ENCODE results near the gene MYO7B. TPM values are rescaled to one million over a fixed set of nuclear protein-coding genes. Genes with fewer than 3 reads are reported as not detected.

The MYO7B gene
- total RNA-seq, 2 donors from 2014 or later: not detected

DNA sequence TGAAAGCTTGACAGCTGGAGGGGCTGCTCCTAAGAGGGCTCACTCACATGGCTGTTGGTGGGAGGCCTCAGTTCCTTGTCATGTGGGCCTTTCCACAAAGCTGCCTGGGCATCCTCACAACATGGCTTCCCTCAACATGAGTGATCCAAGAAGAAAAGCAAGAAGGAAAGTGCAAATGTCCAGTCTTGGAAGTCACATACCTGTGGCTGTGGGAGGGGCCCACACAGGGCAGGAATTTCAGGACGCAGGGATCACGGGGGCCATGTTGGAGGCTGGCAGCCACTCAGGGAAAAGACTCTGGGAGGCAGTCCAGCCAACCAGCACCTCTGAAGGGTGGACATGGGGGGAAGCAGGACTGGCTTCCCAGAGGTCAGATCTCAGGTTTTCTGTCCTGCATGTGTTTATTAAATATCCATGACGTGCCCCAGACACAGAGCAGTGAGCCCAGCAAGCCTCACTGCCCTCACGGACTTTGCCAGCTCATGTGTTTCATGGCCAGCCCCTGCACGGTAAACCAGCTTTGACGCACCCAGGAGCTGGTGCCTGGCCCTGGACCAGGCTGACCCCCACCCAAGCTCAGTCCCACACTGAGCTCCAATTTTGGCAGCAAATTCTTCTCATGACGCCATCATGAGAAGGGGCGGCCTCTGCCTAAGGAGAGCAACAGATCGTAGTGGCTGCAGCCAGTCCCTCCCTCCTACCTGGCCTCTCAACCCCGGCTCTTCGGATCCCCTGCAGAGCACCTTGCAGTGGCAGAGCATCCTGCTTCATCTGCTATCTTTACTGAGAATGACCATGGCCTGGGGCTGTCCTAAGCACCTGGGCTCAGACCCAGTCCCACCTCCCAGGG is 75.8 kb downstream of the MYO7B start:
- no peak for ATAC-seq
- Mint-ChIP-seq H3K4me3 (no peak overlapping the region), H3K36me3 (no peaks in the 10 kb centered on the region)

GRCh38 chr2:127612111-127612822 is 76.8 kb downstream of the MYO7B start:
- no peaks in the 10 kb centered on the region for H3K9me3 Mint-ChIP-seq
- H3K4me3 Mint-ChIP-seq: no peak overlapping the region
- no peaks in the 10 kb centered on the region for H3K36me3 Mint-ChIP-seq
- no peak for ATAC-seq
- H3K4me1 Mint-ChIP-seq (ENCODE audit: low read depth in 2 of 2): peaks cover 0 to 5% of the 10 kb centered on the region in 2 donors
- H3K27me3 Mint-ChIP-seq: peaks cover 16 to 34% of the 10 kb centered on the region in 2 donors
- no peak overlapping the region for H3K27ac Mint-ChIP-seq
- DNase-seq (ENCODE audit: low spot score): no peak

More for the DNA sequence above, 75.8 kb downstream of the MYO7B start:
- no peaks in the 10 kb centered on the region for H3K9me3 Mint-ChIP-seq
- H3K4me1 Mint-ChIP-seq (ENCODE audit: low read depth in 2 of 2): peaks cover 0 to 5% of the 10 kb centered on the region in 2 donors
- DNase-seq (ENCODE audit: low spot score): no peak
- no peak overlapping the region for H3K27ac Mint-ChIP-seq
- peaks cover 12 to 24% of the 10 kb centered on the region in 2 donors for H3K27me3 Mint-ChIP-seq

DNA sequence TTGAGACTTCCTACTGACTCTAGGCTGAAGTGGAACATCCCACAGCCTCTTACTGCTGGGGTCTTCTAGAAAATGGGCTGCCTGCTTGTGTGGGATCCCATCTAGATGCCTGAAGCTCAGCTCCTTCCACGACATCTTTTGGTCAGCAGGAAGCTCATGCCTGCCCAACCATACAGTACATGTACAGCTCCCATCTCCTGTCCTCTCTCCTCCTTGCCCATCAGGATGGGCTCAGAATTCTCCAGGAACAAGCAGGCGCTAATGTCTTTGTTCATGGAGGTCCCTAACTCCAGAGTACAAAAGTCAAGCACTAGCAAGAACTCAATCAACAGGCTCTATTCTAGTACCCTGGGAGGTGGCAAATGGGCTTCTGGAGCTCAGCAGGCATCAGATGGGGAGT is 78.8 kb downstream of the MYO7B start:
- H3K36me3 Mint-ChIP-seq: no peaks in the 10 kb centered on the region
- H3K27me3 Mint-ChIP-seq: peaks cover 22 to 42% of the 10 kb centered on the region in 2 donors
- H3K27ac Mint-ChIP-seq: no peak overlapping the region
- no peaks in the 10 kb centered on the region for H3K9me3 Mint-ChIP-seq
- peak; percentile 0 for DNase-seq (ENCODE audit: low spot score)
- ATAC-seq: no peak
- peaks cover 0 to 5% of the 10 kb centered on the region in 2 donors for H3K4me1 Mint-ChIP-seq (ENCODE audit: low read depth in 2 of 2)
- no peak overlapping the region for H3K4me3 Mint-ChIP-seq

GRCh38 chr2:127614731-127615130 is 79.2 kb downstream of the MYO7B start:
- H3K27ac Mint-ChIP-seq: no peak overlapping the region
- peak; percentile 2 for DNase-seq (ENCODE audit: low spot score)
- no peak for ATAC-seq
- peaks cover 0 to 5% of the 10 kb centered on the region in 2 donors for H3K4me1 Mint-ChIP-seq (ENCODE audit: low read depth in 2 of 2)
- peaks cover 25 to 42% of the 10 kb centered on the region in 2 donors for H3K27me3 Mint-ChIP-seq
- H3K9me3 Mint-ChIP-seq: no peaks in the 10 kb centered on the region
- H3K4me3 Mint-ChIP-seq: no peak overlapping the region
- H3K36me3 Mint-ChIP-seq: no peaks in the 10 kb centered on the region

- Mint-ChIP-seq H3K4me3 (no peak overlapping the region), H3K36me3 (no peaks in the 10 kb centered on the region), H3K27me3 (peaks cover 25 to 42% of the 10 kb centered on the region in 2 donors), H3K4me1 (ENCODE audit: low read depth in 2 of 2) (peaks cover 0 to 5% of the 10 kb centered on the region in 2 donors), H3K9me3 (no peaks in the 10 kb centered on the region), H3K27ac (no peak overlapping the region)
- ATAC-seq: no peak
- peak; percentile 54 for DNase-seq (ENCODE audit: low spot score)
These were observed 80.2 kb downstream of the MYO7B start for GRCh38 chr2:127615511-127616166.

GRCh38 chr2:127618551-127619202 is 83.2 kb downstream of the MYO7B start:
- ATAC-seq: no peak
- Mint-ChIP-seq H3K27me3 (peaks cover 28 to 35% of the 10 kb centered on the region in 2 donors), H3K27ac (no peak overlapping the region), H3K4me3 (no peak overlapping the region), H3K4me1 (ENCODE audit: low read depth in 2 of 2) (peaks cover 0 to 8% of the 10 kb centered on the region in 2 donors), H3K36me3 (no peaks in the 10 kb centered on the region), H3K9me3 (no peaks in the 10 kb centered on the region)
- DNase-seq (ENCODE audit: low spot score): peak; percentile 5

GRCh38 chr2:127619203-127619590 is 83.7 kb downstream of the MYO7B start:
- no peak for ATAC-seq
- H3K9me3 Mint-ChIP-seq: no peaks in the 10 kb centered on the region

GRCh38 chr2:127619877-127620705 is 84.6 kb downstream of the MYO7B start:
- ATAC-seq: no peak
- Mint-ChIP-seq H3K9me3 (no peaks in the 10 kb centered on the region), H3K36me3 (no peaks in the 10 kb centered on the region), H3K27ac (no peak overlapping the region), H3K4me3 (no peak overlapping the region), H3K27me3 (peaks cover 21 to 30% of the 10 kb centered on the region in 2 donors), H3K4me1 (ENCODE audit: low read depth in 2 of 2) (peaks cover 0 to 8% of the 10 kb centered on the region in 2 donors)
- peak; percentile 41 for DNase-seq (ENCODE audit: low spot score)

More at GRCh38 chr2:127619203-127619590, 83.7 kb downstream of the MYO7B start:
- H3K27me3 Mint-ChIP-seq: peaks cover 26 to 35% of the 10 kb centered on the region in 2 donors
- peaks cover 0 to 8% of the 10 kb centered on the region in 2 donors for H3K4me1 Mint-ChIP-seq (ENCODE audit: low read depth in 2 of 2)
- no peaks in the 10 kb centered on the region for H3K36me3 Mint-ChIP-seq
- H3K4me3 Mint-ChIP-seq: no peak overlapping the region
- no peak overlapping the region for H3K27ac Mint-ChIP-seq
- peak; percentile 6 for DNase-seq (ENCODE audit: low spot score)

DNA sequence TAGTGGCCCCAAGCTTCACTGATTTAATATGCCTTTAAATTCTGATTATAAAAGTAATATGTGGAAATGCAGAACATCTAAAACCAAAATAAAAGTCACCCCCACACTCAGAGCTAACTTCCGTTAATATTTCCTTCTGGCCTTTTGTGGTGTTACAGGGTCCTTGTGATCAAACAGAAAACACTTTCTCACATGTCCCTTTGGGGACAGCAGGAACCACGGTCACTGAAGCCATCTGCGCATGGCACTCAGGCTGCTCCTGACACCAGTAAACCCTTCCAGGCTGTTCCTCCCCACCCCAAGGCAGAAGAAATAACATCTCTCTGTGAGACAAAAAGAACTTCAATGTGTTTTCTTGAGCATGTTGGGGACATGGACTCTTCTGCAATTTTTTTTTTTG is 85.4 kb downstream of the MYO7B start:
- H3K4me1 Mint-ChIP-seq (ENCODE audit: low read depth in 2 of 2): peaks cover 0 to 5% of the 10 kb centered on the region in 2 donors
- ATAC-seq (no peak), DNase-seq (ENCODE audit: low spot score) (peak; percentile 12)
- H3K27ac Mint-ChIP-seq: no peak overlapping the region
- H3K27me3 Mint-ChIP-seq: peaks cover 21 to 22% of the 10 kb centered on the region in 2 donors
- no peak overlapping the region for H3K4me3 Mint-ChIP-seq
- no peaks in the 10 kb centered on the region for H3K36me3 Mint-ChIP-seq
- no peaks in the 10 kb centered on the region for H3K9me3 Mint-ChIP-seq

DNA sequence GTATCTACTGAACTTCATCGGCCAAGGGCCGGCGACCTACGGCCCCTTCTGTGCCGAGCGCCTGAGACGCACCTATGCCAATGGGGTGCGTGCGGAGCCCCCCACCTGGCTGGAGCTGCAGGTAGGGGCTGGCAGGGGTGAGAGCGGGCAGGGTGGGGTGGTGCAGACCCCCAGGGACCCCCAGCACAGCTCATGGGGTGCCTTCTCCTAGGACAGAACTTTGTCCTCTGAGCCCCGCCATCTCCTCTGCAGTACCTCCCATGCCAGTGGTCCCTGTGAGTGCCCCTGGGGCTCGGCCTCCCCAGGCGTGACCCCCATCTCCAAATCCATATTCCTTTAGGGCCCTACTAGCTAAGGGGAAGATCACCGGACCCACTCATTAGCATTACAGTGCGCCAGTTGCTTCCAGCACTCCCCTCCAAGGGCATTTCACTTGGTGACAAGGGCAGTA is 86.5 kb downstream of the MYO7B start:
- no peak overlapping the region for H3K4me3 Mint-ChIP-seq

GRCh38 chr2:127622561-127623387 is 87.3 kb downstream of the MYO7B start:
- ATAC-seq: no peak

More for the DNA sequence above, 86.5 kb downstream of the MYO7B start:
- DNase-seq (ENCODE audit: low spot score) (peak; percentile 50), ATAC-seq (no peak)
- no peaks in the 10 kb centered on the region for H3K36me3 Mint-ChIP-seq
- H3K4me1 Mint-ChIP-seq (ENCODE audit: low read depth in 2 of 2): peaks cover 0 to 3% of the 10 kb centered on the region in 2 donors
- peaks cover 10 to 12% of the 10 kb centered on the region in 2 donors for H3K27me3 Mint-ChIP-seq
- no peak overlapping the region for H3K27ac Mint-ChIP-seq
- no peaks in the 10 kb centered on the region for H3K9me3 Mint-ChIP-seq

More at GRCh38 chr2:127622561-127623387, 87.3 kb downstream of the MYO7B start:
- peaks cover 0 to 3% of the 10 kb centered on the region in 2 donors for H3K4me1 Mint-ChIP-seq (ENCODE audit: low read depth in 2 of 2)
- no peak overlapping the region for H3K27ac Mint-ChIP-seq
- H3K36me3 Mint-ChIP-seq: no peaks in the 10 kb centered on the region
- no peaks in the 10 kb centered on the region for H3K9me3 Mint-ChIP-seq
- no peak overlapping the region for H3K4me3 Mint-ChIP-seq
- DNase-seq (ENCODE audit: low spot score): peak; percentile 58
- peaks cover 4 to 11% of the 10 kb centered on the region in 2 donors for H3K27me3 Mint-ChIP-seq
